Activated CD8-positive, alpha-beta T cell treated with anti-CD3 and anti-CD28 coated beads for 36 hours (primary cell): Measurements from ENCODE around the gene MARCHF9. TPM values are rescaled to one million over a fixed set of nuclear protein-coding genes. Genes with fewer than 3 reads are reported as not detected.

Experiments used
- microRNA-seq: library from miRNA; unstranded; fragments of <30 nt; microRNA quantifications from one replicate; pipeline ENCODE4 v1.2.0, GENCODE V29; 2022; ENCODE audit warnings: borderline microRNAs expressed, borderline replicate concordance
- total RNA-seq, 2 experiments: library from RNA; stranded (reverse); gene quantifications; one replicate each; pipeline ENCODE4 v1.2.3, GENCODE V29; 2021

Gene MARCHF9
- total RNA-seq, 2 experiments from 2014 or later = 23.4 to 24.3 TPM

Small RNAs within 50 kb of the gene (microRNA-seq; reads per million reads assigned to microRNA genes)
- gene MIR6759 = not detected

Other genes with a start within 250 kb of the MARCHF9 start
- gene DDIT3, start 234.6 kb upstream of the MARCHF9 start, total RNA-seq = 10 to 100 TPM; 28.0 TPM
- gene MBD6, start 232.3 kb upstream of the MARCHF9 start, total RNA-seq = 10 to 100 TPM; 46.5 to 47.3 TPM
- 10 to 100 TPM; 66.2 to 68.6 TPM for gene DCTN2, start 207.9 kb upstream of the MARCHF9 start, total RNA-seq
- 1 to 10 TPM; 1.2 to 1.3 TPM for gene KIF5A, start 205.1 kb upstream of the MARCHF9 start, total RNA-seq
- gene PIP4K2C, start 163.9 kb upstream of the MARCHF9 start, total RNA-seq = 10 to 100 TPM; 10.7 to 12.3 TPM
- gene DTX3, start 150.3 kb upstream of the MARCHF9 start, total RNA-seq = 10 to 100 TPM; 13.7 to 15.1 TPM
- gene ARHGEF25, start 143.7 kb upstream of the MARCHF9 start, total RNA-seq = 1 to 10 TPM; 1.1 to 1.2 TPM
- 1 to 10 TPM in 1 of 2 experiments, under 1 TPM in 1; 0.61 to 1.4 TPM for gene B4GALNT1, start 121.9 kb upstream of the MARCHF9 start, total RNA-seq
- gene OS9, start 61.0 kb upstream of the MARCHF9 start, total RNA-seq = 10 to 100 TPM; 53.0 to 56.3 TPM
- 10 to 100 TPM; 22.4 TPM for gene AGAP2, start 16.4 kb upstream of the MARCHF9 start, total RNA-seq
- 1 to 10 TPM; 6.9 to 7.5 TPM for gene TSPAN31, start 10.1 kb upstream of the MARCHF9 start, total RNA-seq
- gene CDK4, start 2.8 kb upstream of the MARCHF9 start, total RNA-seq = 100 to 1,000 TPM; 218 to 221 TPM
- 1 to 10 TPM; 7.6 to 7.9 TPM for gene CYP27B1, start 12.0 kb downstream of the MARCHF9 start, total RNA-seq
- gene METTL1, start 17.0 kb downstream of the MARCHF9 start, total RNA-seq = 10 to 100 TPM; 29.6 to 34.1 TPM
- gene EEF1AKMT3, start 17.5 kb downstream of the MARCHF9 start, total RNA-seq = 1 to 10 TPM; 4.0 to 4.3 TPM
- gene TSFM, start 27.7 kb downstream of the MARCHF9 start, total RNA-seq = 10 to 100 TPM; 46.3 to 47.3 TPM
- under 1 TPM; 0.34 to 0.49 TPM for gene AVIL, start 63.6 kb downstream of the MARCHF9 start, total RNA-seq
- gene CTDSP2, start 91.6 kb downstream of the MARCHF9 start, total RNA-seq = 10 to 100 TPM; 67.1 to 67.2 TPM
- gene ATP23, start 186.5 kb downstream of the MARCHF9 start, total RNA-seq = 10 to 100 TPM; 15.8 to 16.7 TPM